ENCODE results near the gene GSDMA.

DNA sequence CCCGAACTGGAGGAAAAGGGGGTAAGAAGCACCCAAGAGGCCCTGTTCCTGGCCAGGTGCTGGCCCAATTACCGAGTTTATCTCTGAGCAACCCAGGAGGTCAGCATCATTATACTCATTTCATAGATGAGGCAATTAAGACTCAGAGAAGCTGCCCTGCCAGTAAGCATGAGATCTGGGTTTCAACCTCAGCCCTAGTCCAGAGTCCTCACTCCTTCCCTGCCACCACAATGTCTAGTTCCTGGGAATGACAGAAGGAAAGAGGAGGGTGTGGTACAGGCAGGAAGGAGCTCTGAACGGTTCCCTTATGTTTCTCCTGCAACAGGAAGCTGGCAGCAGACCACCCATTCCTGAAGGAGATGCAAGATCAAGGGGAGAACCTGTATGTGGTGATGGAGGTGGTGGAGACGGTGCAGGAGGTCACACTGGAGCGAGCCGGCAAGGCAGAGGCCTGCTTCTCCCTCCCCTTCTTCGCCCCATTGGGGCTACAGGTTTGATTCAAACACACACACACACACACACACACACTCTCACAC is 7.4 kb downstream of the GSDMA start:
- TF ChIP-seq, protein P1, sequence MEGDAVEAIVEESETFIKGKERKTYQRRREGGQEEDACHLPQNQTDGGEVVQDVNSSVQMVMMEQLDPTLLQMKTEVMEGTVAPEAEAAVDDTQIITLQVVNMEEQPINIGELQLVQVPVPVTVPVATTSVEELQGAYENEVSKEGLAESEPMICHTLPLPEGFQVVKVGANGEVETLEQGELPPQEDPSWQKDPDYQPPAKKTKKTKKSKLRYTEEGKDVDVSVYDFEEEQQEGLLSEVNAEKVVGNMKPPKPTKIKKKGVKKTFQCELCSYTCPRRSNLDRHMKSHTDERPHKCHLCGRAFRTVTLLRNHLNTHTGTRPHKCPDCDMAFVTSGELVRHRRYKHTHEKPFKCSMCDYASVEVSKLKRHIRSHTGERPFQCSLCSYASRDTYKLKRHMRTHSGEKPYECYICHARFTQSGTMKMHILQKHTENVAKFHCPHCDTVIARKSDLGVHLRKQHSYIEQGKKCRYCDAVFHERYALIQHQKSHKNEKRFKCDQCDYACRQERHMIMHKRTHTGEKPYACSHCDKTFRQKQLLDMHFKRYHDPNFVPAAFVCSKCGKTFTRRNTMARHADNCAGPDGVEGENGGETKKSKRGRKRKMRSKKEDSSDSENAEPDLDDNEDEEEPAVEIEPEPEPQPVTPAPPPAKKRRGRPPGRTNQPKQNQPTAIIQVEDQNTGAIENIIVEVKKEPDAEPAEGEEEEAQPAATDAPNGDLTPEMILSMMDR (IDR thresholded peaks at IDR 0.05 in 4 of 5, conservative IDR thresholded peaks at IDR 0.05 in 1 of 5), result no peak
- TF ChIP-seq POLR2A (IDR thresholded peaks at IDR 0.05), result no peak
